T-helper 2 cell treated with Interferon-gamma antibody and Interleukin-4, amounts not matched to agents 100 ng/mL and 5 ng/mL, for 36 hours (primary cell): Measurements from ENCODE around the gene FBLIM1. TPM values are rescaled to one million over a fixed set of nuclear protein-coding genes. Genes with fewer than 3 reads are reported as not detected.
"Not testable (repeated sequence)": the region's sequence is repeated elsewhere in the genome, so short reads cannot be mapped to it uniquely, and the experiment has no call there.

Experiments used
- intact Hi-C: fragments of 100-400 bp; cut with micrococcal nuclease; formaldehyde crosslinking; loops from one replicate; pipeline ENCODE4 v1.15.1; 2023
- total RNA-seq: library from RNA; stranded (reverse); gene quantifications from 2 replicates; pipeline ENCODE4 v1.2.3, GENCODE V29; 2022

Gene FBLIM1
- total RNA-seq, 1 donor from 2014 or later, result not detected

DNA sequence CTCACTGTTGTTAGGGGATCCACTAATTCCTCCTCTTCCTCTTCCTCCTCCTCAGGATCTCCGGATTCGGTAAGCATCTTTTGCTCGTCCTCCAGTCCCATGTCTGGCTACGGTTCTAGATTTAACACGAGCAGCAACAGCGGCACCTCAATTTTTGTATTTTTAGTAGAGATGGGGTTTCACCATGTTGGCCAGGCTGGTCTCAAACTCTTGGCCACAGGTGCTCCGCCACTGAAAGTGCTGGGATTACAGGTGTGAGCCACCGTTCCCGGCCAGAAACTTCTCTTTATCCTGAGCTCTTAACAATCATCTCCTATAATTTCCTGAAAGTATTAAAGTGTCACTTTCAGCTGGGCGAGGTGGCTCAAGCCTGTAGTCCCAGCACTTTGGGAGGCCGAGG, 49.0 kb downstream of the FBLIM1 start, which contains the start of gene UQCRHL:
TSS of gene UQCRHL (minus strand) at position 101 of the 400 bp plus-strand sequence. CDS start at position 101, 0 bp downstream.
- intact Hi-C loops, result not testable (repeated sequence)

DNA sequence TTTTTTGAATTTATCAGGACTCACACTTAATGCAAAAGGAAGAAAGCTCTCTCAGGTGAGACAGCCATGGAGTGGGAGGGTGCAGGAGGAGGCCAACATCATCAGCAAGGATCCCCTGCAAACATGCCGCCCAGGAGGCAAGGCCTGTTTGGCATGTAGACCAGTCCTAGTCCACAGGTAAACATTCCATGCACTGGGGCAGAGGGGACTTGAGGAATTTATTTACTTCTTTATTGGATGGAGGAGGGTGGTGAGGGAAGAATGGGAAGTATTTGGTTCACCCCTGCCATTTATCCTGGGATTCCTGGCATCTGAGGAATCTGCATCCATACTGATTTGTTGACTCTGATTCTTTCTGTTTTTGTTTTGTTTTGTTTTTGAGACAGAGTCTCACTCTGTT, 50.4 kb downstream of the FBLIM1 start:
- intact Hi-C loops, result no loop called here

DNA sequence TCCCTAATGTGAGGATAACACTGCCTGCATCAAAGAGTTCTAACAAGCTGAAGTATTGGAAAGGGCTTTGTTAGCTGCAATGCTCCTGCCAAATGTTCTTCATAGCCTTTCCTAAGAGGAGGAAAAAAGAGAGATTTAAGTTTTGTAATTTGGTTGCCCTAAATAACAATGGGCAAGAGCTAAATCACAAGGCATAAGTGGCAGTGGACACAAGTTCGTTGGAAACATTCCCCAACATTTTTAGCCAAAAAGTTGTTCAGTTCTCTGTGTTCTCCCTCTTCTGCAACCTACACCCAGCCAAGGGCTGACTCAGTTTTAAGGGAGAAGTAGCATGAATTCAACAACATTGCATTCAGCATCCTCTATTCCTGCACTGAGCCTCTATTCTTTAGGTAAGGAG, 51.5 kb downstream of the FBLIM1 start:
- intact Hi-C loops, result no loop called here

DNA sequence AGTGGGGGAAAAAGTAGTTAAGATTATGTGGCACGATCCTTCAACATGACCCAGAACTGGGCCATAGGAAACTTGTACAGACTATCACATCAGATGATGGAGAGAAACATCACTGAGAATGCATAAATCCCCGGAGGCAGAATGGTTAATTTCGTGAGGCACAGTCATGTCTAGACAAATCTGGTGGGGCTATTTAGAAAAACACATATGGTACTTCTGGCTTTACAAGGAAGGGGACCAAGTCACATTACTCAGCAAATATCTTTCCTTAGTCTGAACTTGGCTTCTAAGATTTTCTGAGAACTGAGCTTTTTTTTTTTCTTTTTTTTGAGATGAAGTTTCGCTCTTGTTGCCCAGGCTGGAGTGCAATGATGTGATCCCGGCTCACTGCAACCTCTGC, 58.1 kb downstream of the FBLIM1 start:
- intact Hi-C loops, result loop anchor here (5.0 kb wide), 1 partner anchor 191 kb away; no protein-coding TSS in a partner anchor

DNA sequence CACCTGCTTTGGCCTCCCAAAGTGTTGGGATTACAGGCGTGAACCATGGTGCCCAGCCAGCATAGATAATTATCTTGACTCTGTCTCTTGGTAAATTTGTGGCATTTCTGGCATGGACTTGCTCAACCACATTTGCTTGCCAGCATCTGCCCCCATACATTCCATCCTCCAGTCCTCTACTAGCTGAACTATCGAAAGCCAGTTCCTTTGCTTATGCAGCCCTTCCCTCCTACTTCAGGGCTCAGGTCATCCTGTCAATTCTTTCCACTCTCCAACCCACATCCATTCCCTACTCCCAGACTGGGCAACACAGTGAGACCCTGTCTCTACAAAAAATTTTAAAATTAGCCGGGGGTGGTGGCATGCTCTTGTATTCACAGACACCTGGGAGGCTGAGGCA, 61.9 kb downstream of the FBLIM1 start:
- intact Hi-C loops, result no loop called here

DNA sequence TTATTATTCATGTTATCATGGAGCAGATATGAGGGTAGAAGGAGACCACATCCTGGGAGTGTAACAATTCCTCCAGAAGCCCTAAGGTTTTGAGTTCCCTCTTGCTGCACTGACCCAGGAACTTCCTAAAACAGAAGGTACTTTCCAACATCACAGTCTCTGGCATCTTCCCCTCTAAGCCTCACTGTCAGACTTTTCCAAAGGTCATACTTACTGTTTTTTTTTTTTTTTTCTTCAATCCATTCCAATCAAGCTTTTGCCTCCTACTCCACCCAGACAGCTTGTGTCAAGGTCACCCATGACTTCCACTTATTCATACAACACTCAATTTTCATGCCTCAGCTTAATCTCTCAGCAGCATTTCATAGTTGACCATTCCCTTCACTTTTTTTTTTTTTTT, 67.2 kb downstream of the FBLIM1 start:
- intact Hi-C loops, result no loop called here

DNA sequence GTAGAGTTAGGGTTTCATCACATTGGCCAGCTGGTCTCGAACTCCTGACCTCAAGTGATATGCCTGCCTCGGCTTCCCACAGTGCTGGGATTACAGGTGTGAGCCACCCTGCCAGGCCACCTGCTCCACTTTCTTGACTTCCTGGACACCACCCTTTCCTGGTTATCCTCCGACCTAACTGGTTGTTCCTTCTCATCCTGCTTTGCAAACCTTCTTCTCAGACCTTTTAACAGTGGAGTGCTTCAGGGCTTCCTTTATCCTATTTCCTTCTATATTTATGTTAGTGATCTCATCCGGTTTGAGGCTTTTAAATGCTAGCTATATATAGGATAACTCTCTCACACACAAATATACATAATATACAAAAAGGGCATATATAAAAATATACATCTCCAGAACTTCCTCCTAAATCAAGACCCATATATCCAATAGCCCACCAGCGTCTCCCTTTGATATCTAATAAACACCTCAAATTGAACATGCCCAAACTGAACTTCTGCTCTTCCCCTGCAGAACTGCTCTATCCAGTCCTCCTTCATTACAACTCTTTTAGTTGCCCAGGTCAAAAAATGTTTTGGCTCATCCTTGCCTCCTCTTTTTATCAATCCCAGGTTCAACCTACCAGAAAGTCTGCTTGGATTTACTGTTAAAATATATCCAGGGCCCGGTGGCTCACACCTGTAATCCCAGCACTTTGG, 68.4 kb downstream of the FBLIM1 start:
- intact Hi-C loops, result no loop called here

DNA sequence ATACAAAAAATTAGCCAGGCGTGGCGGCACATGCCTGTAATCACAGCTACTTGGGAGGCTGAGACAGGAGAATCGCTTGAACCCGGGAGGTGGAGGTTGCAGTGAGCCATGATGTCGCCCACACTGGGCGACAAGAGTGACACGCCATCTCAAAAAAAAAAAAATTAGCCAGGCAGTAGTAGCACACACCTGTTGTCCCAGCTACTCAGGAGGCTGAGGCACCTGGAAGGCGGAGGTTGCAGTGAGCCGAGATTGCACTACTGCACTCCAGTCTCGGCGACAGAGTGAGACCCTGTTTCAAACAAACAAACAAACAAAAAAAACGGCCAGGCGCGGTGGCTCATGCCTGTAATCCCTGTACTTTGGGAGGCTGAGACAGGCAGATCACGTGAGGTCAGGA, 69.0 kb downstream of the FBLIM1 start:
- intact Hi-C loops, result not testable (repeated sequence)

DNA sequence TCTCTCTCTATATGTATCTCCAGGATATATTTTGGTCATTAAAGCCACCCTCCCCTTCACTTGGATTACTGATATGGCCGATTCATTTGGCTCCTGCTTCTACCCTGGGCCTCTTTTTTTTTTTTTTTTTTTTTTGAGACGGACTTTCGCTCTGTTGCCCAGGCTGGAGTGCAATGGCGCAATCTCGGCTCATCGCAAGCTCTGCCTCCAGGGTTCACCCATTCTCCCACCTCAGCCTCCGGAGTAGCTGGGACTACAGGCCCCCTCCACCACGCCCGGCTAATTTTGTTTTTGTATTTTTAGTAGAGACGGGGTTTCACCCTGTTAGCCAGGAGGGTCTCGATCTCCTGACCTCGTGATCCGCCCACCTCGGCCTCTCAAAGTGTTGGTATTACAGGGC, 70.3 kb downstream of the FBLIM1 start:
- intact Hi-C loops, result not testable (repeated sequence)

DNA sequence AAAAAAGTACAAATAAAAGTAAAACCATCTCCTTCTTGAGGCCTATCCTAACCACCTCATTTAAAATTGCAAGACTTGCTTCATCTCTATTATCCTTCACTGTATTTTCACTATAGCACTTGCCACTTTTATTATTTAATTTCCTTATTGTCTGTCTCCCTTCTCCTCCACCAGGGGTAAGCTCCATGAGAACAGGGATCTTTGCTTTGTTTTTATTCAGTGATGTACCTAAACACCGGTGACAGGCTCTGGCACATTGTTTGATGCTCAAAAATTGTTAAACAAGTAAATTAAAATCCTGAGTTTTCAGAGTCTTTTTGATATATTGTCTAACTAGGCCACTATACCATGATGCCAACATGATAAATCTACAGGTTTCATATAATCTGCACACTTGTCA, 71.7 kb downstream of the FBLIM1 start:
- intact Hi-C loops, result loop anchor here (5.0 kb wide), 1 partner anchor 87 kb away; no protein-coding TSS in a partner anchor

DNA sequence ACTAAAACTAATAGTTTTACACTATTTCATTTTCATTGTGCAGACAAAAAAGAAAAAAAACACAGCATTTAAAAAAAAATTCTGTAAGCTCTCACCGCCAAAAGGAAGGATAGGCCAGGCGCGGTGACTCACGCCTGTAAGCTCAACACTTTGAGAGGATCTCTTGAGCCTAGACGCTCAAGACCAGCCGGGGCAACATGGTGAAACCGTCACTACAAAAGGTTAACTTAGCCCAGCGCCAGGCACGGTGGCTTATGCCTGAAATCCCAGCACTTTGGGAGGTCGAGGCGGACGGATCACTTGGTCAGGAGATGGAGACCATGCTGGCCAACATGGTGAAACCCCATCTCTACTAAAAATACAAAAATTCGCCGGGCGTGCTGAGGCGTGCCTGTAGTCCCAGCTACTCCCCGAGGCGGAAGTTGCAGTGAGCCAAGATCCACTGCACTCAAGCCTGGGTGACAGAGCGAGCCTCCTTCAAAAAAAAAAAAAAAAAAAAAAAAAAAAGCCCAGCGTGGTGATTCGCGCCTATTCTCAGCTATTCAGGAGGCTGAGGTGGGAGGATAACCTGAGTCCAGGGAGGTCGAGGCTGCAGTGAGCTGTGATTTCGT, 74.6 kb downstream of the FBLIM1 start:
- intact Hi-C loops, result loop anchor here (5.0 kb wide), 1 partner anchor 84 kb away; no protein-coding TSS in a partner anchor

DNA sequence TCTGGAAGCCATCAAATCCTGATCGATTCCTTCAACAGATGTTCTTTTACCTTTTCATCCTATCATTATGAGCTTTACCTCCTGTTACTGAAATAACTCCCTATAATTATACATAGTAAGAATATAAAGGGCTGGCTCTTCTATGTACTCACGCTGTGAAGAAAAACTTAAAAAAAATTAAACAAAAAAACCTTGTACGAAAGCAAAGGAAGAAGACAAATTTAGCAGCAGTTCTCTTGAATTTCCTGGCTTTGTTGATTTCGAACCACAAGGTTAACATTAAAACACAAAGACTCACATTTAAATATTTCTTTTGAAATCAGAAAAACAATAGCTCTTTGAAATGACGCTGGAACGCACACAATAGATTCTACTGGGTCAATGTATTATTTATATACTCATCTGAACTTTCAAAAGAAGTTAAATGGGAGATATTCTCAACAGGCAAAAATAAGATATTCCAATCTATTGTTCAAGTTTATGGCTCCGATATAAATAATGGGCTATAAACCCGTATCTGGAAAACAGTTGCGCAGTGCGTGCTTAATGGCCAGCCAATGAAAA, 75.3 kb downstream of the FBLIM1 start:
- intact Hi-C loops, result loop anchor here (1.0 to 5.0 kb wide), 2 partner anchors 83 to 308 kb away; partner anchors contain the start of gene DNAJC16

DNA sequence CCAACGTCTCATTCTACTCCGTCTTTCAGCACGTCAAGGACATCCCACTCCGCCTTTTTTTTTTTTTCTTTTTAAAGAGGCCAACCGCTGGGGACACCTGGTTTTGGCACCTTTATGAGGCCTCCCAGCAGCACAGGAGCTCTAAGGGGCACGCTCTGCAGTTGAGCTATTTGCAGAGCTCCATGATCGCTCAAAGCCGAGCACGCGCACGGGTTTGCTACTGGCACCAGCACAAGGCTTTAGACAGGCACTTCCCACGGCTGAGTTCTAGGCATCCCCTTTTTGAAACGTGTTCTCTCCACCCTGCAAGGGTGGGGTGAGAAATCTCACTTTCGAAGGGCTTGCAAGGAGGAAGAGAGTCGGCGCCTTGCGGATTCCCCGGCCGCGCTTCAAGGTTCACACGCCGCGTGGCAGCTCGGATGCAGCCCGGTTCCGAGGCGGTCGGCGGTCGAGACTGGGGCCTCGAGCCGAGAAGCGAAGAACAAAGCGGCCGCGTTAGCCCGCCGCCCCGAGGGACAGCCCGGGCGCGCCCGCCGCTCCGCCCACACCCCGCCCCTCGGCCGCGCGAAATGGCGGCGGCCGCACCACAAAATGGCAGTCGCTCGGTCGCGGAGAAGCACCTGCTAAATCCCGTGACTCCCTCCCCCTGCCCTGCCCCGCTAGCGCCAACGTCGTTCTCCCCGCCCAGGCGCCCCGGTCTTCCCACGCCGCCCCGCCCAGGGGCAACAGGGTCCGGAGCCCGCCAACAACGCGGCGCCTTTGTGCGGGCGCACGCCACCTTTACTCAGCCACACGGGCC, 76.0 kb downstream of the FBLIM1 start:
- intact Hi-C loops, result loop anchor here (1.0 to 5.0 kb wide), 6 partner anchors 13 to 518 kb away; partner anchors contain the start of genes DDI2, DNAJC16, FBXO42 and SPEN

DNA sequence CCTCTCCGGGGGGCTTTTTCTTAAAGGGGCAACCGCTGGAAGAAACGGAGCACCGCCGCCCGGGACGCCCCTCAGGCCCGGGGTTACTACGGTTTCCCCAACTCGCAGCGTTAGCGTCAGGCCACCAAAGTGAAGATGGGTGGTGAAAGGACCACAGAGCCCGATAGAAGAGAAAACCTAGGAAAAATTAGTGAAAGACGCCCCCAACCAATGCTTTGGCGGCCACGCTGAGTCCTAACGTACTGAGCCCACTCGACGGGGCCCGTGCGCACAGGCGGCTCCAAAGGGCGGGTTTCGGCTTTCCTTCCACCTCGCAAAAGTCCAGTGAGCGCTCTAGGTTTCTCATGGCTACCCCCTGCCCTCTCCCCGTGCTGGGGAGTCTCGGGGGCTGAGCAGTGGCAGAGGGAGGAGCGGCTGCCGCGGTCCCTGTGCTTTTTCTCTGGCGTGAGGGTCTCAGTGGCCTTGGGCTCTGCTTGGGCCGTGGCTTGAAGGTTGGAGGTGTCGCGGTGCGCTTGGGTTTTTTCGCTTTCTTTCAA, 76.7 kb downstream of the FBLIM1 start:
- intact Hi-C loops, result loop anchor here (1.0 to 5.0 kb wide), 4 partner anchors 12 to 517 kb away; partner anchors contain the start of genes DDI2, FBXO42, SPEN and ZBTB17

DNA sequence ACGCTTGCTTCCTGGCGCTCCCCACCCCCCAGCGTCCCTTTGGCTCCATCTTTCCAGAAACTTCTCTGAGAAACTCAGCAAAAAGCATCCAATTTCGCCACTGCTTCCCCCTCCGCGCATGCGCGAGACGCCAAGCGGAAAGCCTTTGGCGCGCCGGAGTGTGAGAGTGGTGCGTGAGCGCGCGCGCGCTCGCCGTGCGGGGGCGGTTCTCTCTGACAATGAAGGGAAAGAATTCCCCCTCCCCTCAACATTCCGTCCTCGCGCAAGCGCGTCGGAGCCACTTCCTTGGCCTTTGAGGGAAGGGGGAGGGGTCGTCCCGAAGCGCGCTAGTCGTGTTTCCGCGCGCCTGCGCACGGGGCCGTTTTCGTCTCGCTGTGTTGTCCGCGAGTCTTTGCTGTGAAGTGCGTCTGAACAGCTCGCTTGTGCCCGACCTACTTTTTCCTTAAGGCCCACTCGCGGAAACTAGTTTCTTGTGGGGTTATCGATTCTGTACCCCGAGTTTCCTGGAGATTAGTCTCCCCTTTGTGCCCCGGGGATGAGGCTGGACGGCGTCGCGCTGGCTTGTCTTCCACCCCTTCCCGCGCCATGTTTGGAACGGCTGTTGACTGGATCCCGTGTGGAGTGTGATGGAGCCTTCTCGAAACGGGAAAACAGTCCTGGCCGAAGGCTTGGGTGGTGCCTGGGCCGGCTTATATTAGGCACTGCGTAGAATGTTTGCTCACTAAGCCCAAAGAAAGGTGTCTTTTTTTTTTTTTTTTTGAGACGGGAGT, 77.3 kb downstream of the FBLIM1 start:
- intact Hi-C loops, result loop anchor here (1.0 to 5.0 kb wide), 4 partner anchors 11 to 516 kb away; partner anchors contain the start of genes DDI2, FBXO42, SPEN and ZBTB17

Other genes with a start within 250 kb of the FBLIM1 start
- 17.4 and 18.3 TPM in 2 replicates for gene CASP9, start 234.6 kb upstream of the FBLIM1 start, total RNA-seq
- 18.5 and 20.6 TPM in 2 replicates for gene DNAJC16, start 231.9 kb upstream of the FBLIM1 start, total RNA-seq
- gene AGMAT, start 173.7 kb upstream of the FBLIM1 start, total RNA-seq, result 20.2 and 20.4 TPM in 2 replicates
- 32.9 and 33.7 TPM in 2 replicates for gene DDI2, start 141.3 kb upstream of the FBLIM1 start, total RNA-seq
- 49.3 and 56.7 TPM in 2 replicates for gene PLEKHM2, start 74.5 kb upstream of the FBLIM1 start, total RNA-seq
- 2.1 and 2.5 TPM in 2 replicates for gene SLC25A34, start 22.5 kb upstream of the FBLIM1 start, total RNA-seq
- not detected in 2 replicates for gene TMEM82, start 16.3 kb upstream of the FBLIM1 start, total RNA-seq
- 1.4 and 1.9 TPM in 2 replicates for gene UQCRHL, start 48.9 kb downstream of the FBLIM1 start, total RNA-seq
- 63.0 and 64.1 TPM in 2 replicates for gene SPEN, start 88.9 kb downstream of the FBLIM1 start, total RNA-seq
- gene ZBTB17, start 217.3 kb downstream of the FBLIM1 start, total RNA-seq, result 35.3 and 43.6 TPM in 2 replicates
- not detected in 2 replicates for gene SRARP, start 245.4 kb downstream of the FBLIM1 start, total RNA-seq